DOHH2 (cell line): ENCODE data around the gene KSR1.

Experiments
- H3F3A ChIP-seq: fragments of 200-600 bp; sonication (generic), shearing (Covaris generic); 2 replicates; pipeline ENCODE4 v1.6.0; 2016; ENCODE audit warnings: antibody characterized with exemption, mild to moderate bottlenecking; ENCODE audit not compliant: control insufficient read depth, insufficient read depth
- H3K27ac ChIP-seq: fragments of 200-600 bp; sonication (generic); 2 replicates; pipeline ENCODE4 v1.5.1; 2014; ENCODE audit warnings: low read depth, mild to moderate bottlenecking, low read length, moderate library complexity
- H3K27me3 ChIP-seq: fragments of 200-600 bp; sonication (generic); 2 replicates; pipeline ENCODE4 v1.6.1; 2014; ENCODE audit warnings: mild to moderate bottlenecking, low read length, mixed read lengths; ENCODE audit not compliant: control insufficient read depth
- H3K36me3 ChIP-seq: fragments of 200-600 bp; sonication (generic); 2 replicates; pipeline ENCODE4 v1.6.1; 2014; ENCODE audit warnings: mild to moderate bottlenecking, low read length, moderate library complexity, mixed read lengths; ENCODE audit not compliant: control insufficient read depth
- H3K4me1 ChIP-seq: fragments of 200-600 bp; sonication (generic); 2 replicates; pipeline ENCODE4 v1.6.1; 2014; ENCODE audit warnings: mild to moderate bottlenecking, low read length, mixed read lengths; ENCODE audit not compliant: control insufficient read depth
- H3K4me2 ChIP-seq: fragments of 200-600 bp; sonication (generic); 2 replicates; pipeline ENCODE4 v1.6.0; 2014; ENCODE audit warnings: mild to moderate bottlenecking, low read length, moderate library complexity
- H3K4me3 ChIP-seq: fragments of 200-600 bp; sonication (generic); 2 replicates; pipeline ENCODE4 v1.5.1; 2014; ENCODE audit warnings: mild to moderate bottlenecking, low read length, mixed read lengths
- H3K79me2 ChIP-seq: fragments of 200-600 bp; sonication (generic); 2 replicates; pipeline ENCODE4 v1.6.1; 2014; ENCODE audit warnings: mild to moderate bottlenecking, low read length, mixed read lengths; ENCODE audit not compliant: control insufficient read depth
- H3K9me2 ChIP-seq: fragments of 200-600 bp; sonication (generic); replicated peaks from 2 replicates; pipeline ENCODE4 v1.6.1; 2014; ENCODE audit warnings: mild to moderate bottlenecking, low read length, mixed read lengths; ENCODE audit not compliant: control insufficient read depth
- H3K9me3 ChIP-seq: fragments of 200-600 bp; sonication (generic); 2 replicates; pipeline ENCODE4 v1.6.1; 2014; ENCODE audit warnings: antibody characterized with exemption, low read length, mixed read lengths; ENCODE audit not compliant: control insufficient read depth, insufficient read depth
- H4K20me1 ChIP-seq: fragments of 200-600 bp; sonication (generic); 2 replicates; pipeline ENCODE4 v1.6.0; 2014; ENCODE audit warnings: low read depth, mild to moderate bottlenecking, antibody characterized with exemption, low read length, moderate library complexity; ENCODE audit not compliant: control insufficient read depth, insufficient read depth
- CTCF ChIP-seq: fragments of 200-600 bp; sonication (generic); IDR thresholded peaks from one replicate; pipeline ENCODE4 v1.5.1; 2014; ENCODE audit warnings: antibody characterized with exemption, mild to moderate bottlenecking, low read depth, low read length; ENCODE audit not compliant: poor library complexity, severe bottlenecking
- EZH2phosphoT487 ChIP-seq: fragments of 200-600 bp; sonication (generic); IDR thresholded peaks from 2 replicates; pipeline ENCODE4 v1.6.1; 2017; ENCODE audit warnings: borderline replicate concordance, mild to moderate bottlenecking, antibody characterized with exemption, low read length, moderate library complexity, mixed read lengths

Gene KSR1

GRCh38 chr17:27522028-27522635 is 65.9 kb downstream of the KSR1 start:
- TF ChIP-seq EZH2phosphoT487 (no peak), CTCF (no peak)
- Histone ChIP-seq H3K4me2 (no peak overlapping the region), H3F3A (no peaks in the 10 kb centered on the region), H3K4me3 (no peak overlapping the region), H3K9me2 (no peaks in the 10 kb centered on the region), H3K27ac (no peak overlapping the region), H4K20me1 (no peaks in the 10 kb centered on the region), H3K4me1 (no peaks in the 10 kb centered on the region), H3K79me2 (no peaks in the 10 kb centered on the region), H3K36me3 (no peaks in the 10 kb centered on the region), H3K27me3 (peaks cover 30% of the 10 kb centered on the region), H3K9me3 (no peaks in the 10 kb centered on the region)

- Histone ChIP-seq H3K4me1 (no peaks in the 10 kb centered on the region), H3K79me2 (no peaks in the 10 kb centered on the region), H4K20me1 (no peaks in the 10 kb centered on the region), H3K4me3 (no peak overlapping the region), H3K27me3 (peaks cover 25% of the 10 kb centered on the region), H3K36me3 (no peaks in the 10 kb centered on the region), H3K9me2 (no peaks in the 10 kb centered on the region), H3F3A (no peaks in the 10 kb centered on the region), H3K4me2 (no peak overlapping the region), H3K9me3 (no peaks in the 10 kb centered on the region), H3K27ac (no peak overlapping the region)
- TF ChIP-seq EZH2phosphoT487 (no peak), CTCF (no peak)
Measured at GRCh38 chr17:27523712-27524111, 67.5 kb downstream of the KSR1 start.

GRCh38 chr17:27524594-27524993 is 68.3 kb downstream of the KSR1 start:
- TF ChIP-seq EZH2phosphoT487, result no peak
- TF ChIP-seq CTCF, result no peak
- H3K27ac ChIP-seq, result no peak overlapping the region
- no peaks in the 10 kb centered on the region for H3F3A ChIP-seq
- no peaks in the 10 kb centered on the region for H3K4me1 ChIP-seq
- no peaks in the 10 kb centered on the region for H3K79me2 ChIP-seq
- H3K9me3 ChIP-seq, result no peaks in the 10 kb centered on the region
- no peak overlapping the region for H3K4me3 ChIP-seq
- H4K20me1 ChIP-seq, result no peaks in the 10 kb centered on the region
- H3K9me2 ChIP-seq, result no peaks in the 10 kb centered on the region
- no peak overlapping the region for H3K4me2 ChIP-seq
- H3K36me3 ChIP-seq, result no peaks in the 10 kb centered on the region
- peaks cover 17% of the 10 kb centered on the region for H3K27me3 ChIP-seq

GRCh38 chr17:27525316-27525715 is 69.1 kb downstream of the KSR1 start:
- no peaks in the 10 kb centered on the region for H3K4me1 ChIP-seq
- no peak overlapping the region for H3K27ac ChIP-seq
- H3K9me3 ChIP-seq, result no peaks in the 10 kb centered on the region
- peaks cover 14% of the 10 kb centered on the region for H3K27me3 ChIP-seq
- H4K20me1 ChIP-seq, result no peaks in the 10 kb centered on the region
- no peak overlapping the region for H3K4me2 ChIP-seq
- no peaks in the 10 kb centered on the region for H3K36me3 ChIP-seq
- no peaks in the 10 kb centered on the region for H3K9me2 ChIP-seq
- no peaks in the 10 kb centered on the region for H3K79me2 ChIP-seq
- H3K4me3 ChIP-seq, result no peak overlapping the region
- no peaks in the 10 kb centered on the region for H3F3A ChIP-seq
- TF ChIP-seq EZH2phosphoT487 (no peak), CTCF (no peak)
